Spleen (tissue), 11 donors: Measurements from ENCODE around the gene PRKG1. TPM values are rescaled to one million over a fixed set of nuclear protein-coding genes. Genes with fewer than 3 reads are reported as not detected.
"Not testable (repeated sequence)": the region's sequence is repeated elsewhere in the genome, so short reads cannot be mapped to it uniquely, and the experiment has no call there.

Experiments used
- DNase-seq: peaks from one replicate; pipeline ENCODE4 v3.0.0-alpha.2; 2020
- H3K27ac ChIP-seq, 8 donors: fragments of 200-600 bp; sonication (generic) in 7 of 8; 1 replicate in 4 of 8; 2 replicates in 4 of 8; pipeline versions ENCODE4 v1.5.0 to v1.8.0; 2016 to 2021; ENCODE audit warnings: inconsistent platforms in 4 of 8, mild to moderate bottlenecking in 4 of 8, moderate library complexity in 1 of 8
- H3K27me3 ChIP-seq, 7 donors: fragments of 200-600 bp; sonication (generic) in 6 of 7; replicated peaks in 1 of 7; 1 replicate in 4 of 7; 2 replicates in 3 of 7; pipeline versions ENCODE4 v1.5.0 to v1.8.0; 2016 to 2021; ENCODE audit warnings: inconsistent platforms in 3 of 7, mild to moderate bottlenecking in 1 of 7
- H3K36me3 ChIP-seq, 6 donors: fragments of 200-600 bp; sonication (generic) in 5 of 6; 1 replicate in 4 of 6; 2 replicates in 2 of 6; pipeline versions ENCODE4 v1.5.0 to v1.8.0; 2016 to 2021; ENCODE audit warnings: inconsistent platforms in 2 of 6
- H3K4me1 ChIP-seq, 6 donors: fragments of 200-600 bp; sonication (generic) in 5 of 6; 1 replicate in 3 of 6; 2 replicates in 3 of 6; pipeline versions ENCODE4 v1.5.0 to v1.8.0; 2016 to 2021; ENCODE audit warnings: inconsistent platforms in 3 of 6
- H3K4me3 ChIP-seq, 8 donors: fragments of 200-600 bp; sonication (generic) in 7 of 8; 1 replicate in 4 of 8; 2 replicates in 4 of 8; pipeline versions ENCODE4 v1.5.0 to v1.8.0; 2016 to 2021; ENCODE audit warnings: inconsistent platforms in 4 of 8, mild to moderate bottlenecking in 4 of 8, moderate library complexity in 2 of 8
- H3K9me3 ChIP-seq, 8 donors: fragments of 200-600 bp; sonication (generic) in 7 of 8; 1 replicate in 4 of 8; 2 replicates in 4 of 8; pipeline versions ENCODE4 v1.5.0 to v1.8.0; 2016 to 2021; ENCODE audit warnings: inconsistent platforms in 4 of 8
- CTCF ChIP-seq, 11 experiments: fragments of 200-600 bp in 7 of 11; fragments of 450-650 bp in 4 of 11; sonication (generic) in 4 of 11; IDR thresholded peaks in 8 of 11; conservative IDR thresholded peaks in 3 of 11; 1 replicate in 7 of 11; 2 replicates in 4 of 11; pipeline versions ENCODE4 v1.4.0 to v1.8.0; 2016 to 2021; ENCODE audit warnings: antibody characterized with exemption in 11 of 11, inconsistent platforms in 4 of 11, mild to moderate bottlenecking in 1 of 11
- POLR2A ChIP-seq, 3 donors: fragments of 450-650 bp; IDR thresholded peaks; one replicate each; pipeline ENCODE4 v1.5.1; 2017; ENCODE audit warnings: antibody characterized with exemption in 3 of 3, mild to moderate bottlenecking in 1 of 3
- POLR2AphosphoS5 ChIP-seq, 3 donors: sonication (generic); formaldehyde crosslinking; IDR thresholded peaks; one replicate each; pipeline ENCODE4 v1.5.1; 2017; ENCODE audit warnings: antibody characterized with exemption in 3 of 3
- WGBS, 5 donors: extraction: QIAGEN DNeasy Blood & Tissue Kit in 3 of 5; methylation state at CpG; one replicate each; pipeline versions ENCODE4 v1.1.5 to v1.1.7; 2013 to 2018; 5-methylcytosine and 5-hydroxymethylcytosine counted together
- intact Hi-C: fragments of 100-400 bp; cut with DNase I; formaldehyde crosslinking; loops from one replicate; pipeline ENCODE4 v1.15.0; 2023; ENCODE audit warnings: low total_unique reads
- polyA plus RNA-seq, 3 donors: library from polyadenylated mRNA; stranded (reverse); fragments of 200-250 nt; gene quantifications; one replicate each; pipeline ENCODE4 v1.2.1, GENCODE V29; 2013
- total RNA-seq, 7 donors: library from RNA; depleted of rRNA in 3 of 7; stranded (reverse); fragments of >200 nt in 3 of 7; fragmentation: NEBNext Ultra II Directional in 4 of 7; extraction: Animal tissue kit (Norgen Biotek cat#: 25700) in 4 of 7; gene quantifications; one replicate each; pipeline versions ENCODE4 v1.1.0 to v1.2.1, GENCODE V29; 2016 to 2021
- donor health status: healthy with polysubstance abuse.
- donor health status: DM: no; HTN: no; CAD: no; lungs with moderate emphysema.
- donor health status: DM: no; HTN: no; CAD: no.
- donor health status: Bipolar disorder and iron deficiency.
- donor health status: healthy.
- donor health status: DM: no; HTN: no; CAD: no.
- donor health status: DM: yes; HTN: yes; CAD: no.

Gene PRKG1
- total and polyA plus RNA-seq, 10 donors = 0.65 to 10.5 (median 7.2) TPM

- intact Hi-C loops = no loop called here
- Histone ChIP-seq H3K36me3 (no peaks in the 10 kb centered on the region), H3K27ac (no peak overlapping the region), H3K9me3 (no peaks in the 10 kb centered on the region), H3K27me3 (no peaks in the 10 kb centered on the region), H3K4me3 (no peak overlapping the region), H3K4me1 (no peaks in the 10 kb centered on the region)
- DNase-seq = no peak
- 86 to 98% (median 92%) methylated on average over 2 of the region's 2 CpGs for WGBS, 5 donors
- TF ChIP-seq CTCF (IDR thresholded peaks at IDR 0.05 in 8 of 11, conservative IDR thresholded peaks at IDR 0.05 in 3 of 11) (no peak), POLR2A (IDR thresholded peaks at IDR 0.05) (no peak), POLR2AphosphoS5 (IDR thresholded peaks at IDR 0.05) (no peak)
Measured at GRCh38 chr10:51745397-51745796, 671.1 kb downstream of the PRKG1 start.

DNA sequence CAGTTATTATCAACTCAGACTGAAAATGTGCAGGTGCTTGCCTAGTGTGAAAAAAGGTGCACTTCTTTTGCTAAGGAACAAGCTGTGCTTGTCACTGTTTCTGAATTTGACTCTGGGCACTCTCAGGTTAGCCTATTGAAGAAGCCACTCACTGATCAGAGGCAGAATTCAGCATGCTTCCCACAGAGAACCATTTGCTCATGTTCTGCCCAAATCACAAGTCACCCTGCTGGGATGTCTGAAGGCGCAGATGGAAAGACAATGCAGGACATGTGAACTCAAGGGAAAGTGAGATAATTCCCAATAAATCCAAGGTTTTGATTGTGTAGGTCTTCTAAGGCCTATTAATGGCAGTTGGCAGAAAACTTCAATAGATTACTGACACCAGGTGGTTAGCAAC is 672.9 kb downstream of the PRKG1 start:
- 94 to 100% (median 100%) methylated on average over 1 of the region's 1 CpG for WGBS, 5 donors
- no peak overlapping the region for H3K4me3 ChIP-seq
- no peak overlapping the region for H3K27ac ChIP-seq
- H3K4me1 ChIP-seq = no peaks in the 10 kb centered on the region
- DNase-seq = no peak
- H3K9me3 ChIP-seq = no peaks in the 10 kb centered on the region
- H3K36me3 ChIP-seq = no peaks in the 10 kb centered on the region
- TF ChIP-seq POLR2A (IDR thresholded peaks at IDR 0.05) = no peak
- no peak for TF ChIP-seq CTCF (IDR thresholded peaks at IDR 0.05 in 8 of 11, conservative IDR thresholded peaks at IDR 0.05 in 3 of 11)
- no peaks in the 10 kb centered on the region for H3K27me3 ChIP-seq
- intact Hi-C loops = no loop called here

- Histone ChIP-seq H3K27ac (no peak overlapping the region), H3K36me3 (no peaks in the 10 kb centered on the region), H3K27me3 (no peaks in the 10 kb centered on the region), H3K4me3 (no peak overlapping the region), H3K9me3 (no peaks in the 10 kb centered on the region), H3K4me1 (no peaks in the 10 kb centered on the region)
- WGBS, 5 donors = 73 to 89% (median 81%) methylated on average over 1 of the region's 1 CpG
- DNase-seq = no peak
- intact Hi-C loops = no loop called here
- TF ChIP-seq POLR2A (IDR thresholded peaks at IDR 0.05) (no peak), POLR2AphosphoS5 (IDR thresholded peaks at IDR 0.05) (no peak), CTCF (IDR thresholded peaks at IDR 0.05 in 8 of 11, conservative IDR thresholded peaks at IDR 0.05 in 3 of 11) (no peak)
Measured at GRCh38 chr10:51748959-51749358, 674.7 kb downstream of the PRKG1 start.

DNA sequence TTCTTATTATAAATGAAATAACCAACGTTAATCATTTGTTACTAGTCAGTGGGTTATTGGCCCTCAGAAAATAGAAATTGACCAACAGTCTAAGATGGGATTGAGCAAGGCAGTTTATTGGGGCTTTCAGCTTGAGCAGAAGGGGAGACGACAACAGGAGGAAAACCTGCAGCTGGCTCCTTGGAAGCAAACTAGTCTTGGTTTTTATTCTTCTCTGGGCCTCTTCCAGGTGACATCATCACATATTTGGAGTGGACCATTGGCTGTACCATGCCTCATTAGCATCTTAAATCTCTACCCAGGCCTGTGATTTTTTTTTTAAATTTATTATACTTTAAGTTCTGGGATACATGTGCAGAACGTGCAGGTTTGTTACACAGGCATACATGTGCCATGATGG is 684.1 kb downstream of the PRKG1 start:
- no peak overlapping the region for H3K4me3 ChIP-seq
- H3K27ac ChIP-seq = no peak overlapping the region
- DNase-seq = no peak
- intact Hi-C loops = no loop called here
- no peaks in the 10 kb centered on the region for H3K4me1 ChIP-seq
- TF ChIP-seq POLR2AphosphoS5 (IDR thresholded peaks at IDR 0.05) (no peak), POLR2A (IDR thresholded peaks at IDR 0.05) (no peak), CTCF (IDR thresholded peaks at IDR 0.05 in 8 of 11, conservative IDR thresholded peaks at IDR 0.05 in 3 of 11) (no peak)
- no peaks in the 10 kb centered on the region for H3K36me3 ChIP-seq
- WGBS, 5 donors = 80 to 96% (median 91%) methylated on average over 3 of the region's 3 CpGs
- H3K9me3 ChIP-seq = peaks cover 0 to 4% (median 0%) of the 10 kb centered on the region in 8 donors
- no peaks in the 10 kb centered on the region for H3K27me3 ChIP-seq

DNA sequence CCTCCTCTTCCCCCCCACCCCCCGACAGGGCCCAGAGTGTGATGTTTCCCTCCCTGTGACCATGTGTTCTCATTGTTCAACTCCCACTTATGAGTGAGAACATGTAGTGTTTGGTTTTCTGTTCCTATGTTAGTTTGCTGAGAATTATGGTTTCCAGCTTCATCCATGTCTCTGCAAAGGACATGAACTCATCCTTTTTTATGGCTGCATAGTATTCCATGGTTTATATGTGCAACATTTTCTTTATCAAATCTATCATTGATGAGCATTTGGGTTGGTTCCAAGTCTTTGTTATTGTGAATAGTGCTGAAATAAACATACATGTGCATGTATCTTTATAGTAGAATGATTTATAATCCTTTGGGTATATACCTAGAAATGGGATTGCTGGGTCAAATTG is 684.6 kb downstream of the PRKG1 start:
- H3K9me3 ChIP-seq, H3K27me3 ChIP-seq, H3K4me1 ChIP-seq, intact Hi-C loops, H3K4me3 ChIP-seq, DNase-seq, H3K27ac ChIP-seq, H3K36me3 ChIP-seq: not testable (repeated sequence)
- WGBS, 5 donors = 83 to 100% (median 95%) methylated on average over 1 of the region's 1 CpG
